ENCODE measurements around the gene PTH2R. TPM values are rescaled to one million over a fixed set of nuclear protein-coding genes. Genes with fewer than 3 reads are reported as not detected.

Gene PTH2R
- total and polyA plus RNA-seq, 9 of the 15 experiments (the other 6 are each of a cell fraction or from before 2014, with no cell fraction given): 2.7 to 8.8 (median 4.2) TPM

DNA sequence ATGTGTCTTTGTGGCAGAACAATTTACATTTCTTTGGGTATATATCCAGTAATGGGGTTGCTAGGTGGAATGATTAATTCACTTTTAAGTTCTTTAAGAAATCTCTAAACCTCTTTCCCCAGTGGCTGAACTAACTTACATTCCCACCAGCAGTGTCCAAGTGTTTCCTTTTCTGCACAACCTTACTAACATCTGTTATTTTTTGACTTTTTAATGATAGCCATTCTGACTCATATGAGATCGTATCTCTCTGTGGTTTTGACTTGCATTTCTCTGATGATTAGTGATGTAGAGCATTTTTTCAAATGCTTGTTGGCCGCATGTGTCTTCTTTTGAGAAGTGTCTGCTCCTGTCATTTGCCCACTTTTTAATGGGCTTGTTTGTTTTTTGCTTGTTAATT is 43.1 kb upstream of the PTH2R start (continued):
- TF ChIP-seq JUND (IDR thresholded peaks at IDR 0.05; ENCODE audit: borderline replicate concordance, low read depth, low read length) (peak; percentile 65), JUND (tag; IDR thresholded peaks at IDR 0.05; ENCODE audit: borderline replicate concordance, low read depth, low read length) (peak; percentile 72; the same call in 2 of the 3 replicates), SMARCC2 (IDR thresholded peaks at IDR 0.05; ENCODE audit: low read depth) (peak; percentile 37; the same call in 1 of the 2 replicates), DPF2 (IDR thresholded peaks at IDR 0.05) (peak; percentile 66), ZNF79 (CRISPR knock-in tag; IDR thresholded peaks at IDR 0.05; ENCODE audit: low read depth) (no peak), ZNF197 (CRISPR knock-in tag; IDR thresholded peaks at IDR 0.05; ENCODE audit: low read depth) (no peak), DIDO1 (tag; IDR thresholded peaks at IDR 0.05; ENCODE audit: low read depth) (no peak), RBM34 (IDR thresholded peaks at IDR 0.05; ENCODE audit: borderline replicate concordance, insufficient read depth, low read length) (no peak), RBM25 (IDR thresholded peaks at IDR 0.05; ENCODE audit: low read depth, low read length, severe bottlenecking) (no peak), ZFX (CRISPR knock-in tag; IDR thresholded peaks at IDR 0.05) (no peak), NFYB (IDR thresholded peaks at IDR 0.05; ENCODE audit: extremely low read depth, insufficient read length) (no peak), NELFE (IDR thresholded peaks at IDR 0.05; ENCODE audit: insufficient read depth, insufficient read length) (no peak), HDAC6 (IDR thresholded peaks at IDR 0.05; ENCODE audit: low read depth, low read length) (no peak), HDAC1 (IDR thresholded peaks at IDR 0.05) (no peak), PRMT5 (CRISPR knock-in tag; IDR thresholded peaks at IDR 0.05) (no peak), MEIS2 (IDR thresholded peaks at IDR 0.05; ENCODE audit: partially characterized antibody) (peak; percentile 62), SMARCA4 (IDR thresholded peaks at IDR 0.05) (peak; percentile 64; the same call in 1 of the 2 replicates), FOXM1 (IDR thresholded peaks at IDR 0.05; ENCODE audit: low read depth) (peak; percentile 64; the same call in 1 of the 2 replicates), FOXM1 (CRISPR knock-in tag; IDR thresholded peaks at IDR 0.05; ENCODE audit: low read depth) (no peak)
- TF ChIP-seq, protein P1, sequence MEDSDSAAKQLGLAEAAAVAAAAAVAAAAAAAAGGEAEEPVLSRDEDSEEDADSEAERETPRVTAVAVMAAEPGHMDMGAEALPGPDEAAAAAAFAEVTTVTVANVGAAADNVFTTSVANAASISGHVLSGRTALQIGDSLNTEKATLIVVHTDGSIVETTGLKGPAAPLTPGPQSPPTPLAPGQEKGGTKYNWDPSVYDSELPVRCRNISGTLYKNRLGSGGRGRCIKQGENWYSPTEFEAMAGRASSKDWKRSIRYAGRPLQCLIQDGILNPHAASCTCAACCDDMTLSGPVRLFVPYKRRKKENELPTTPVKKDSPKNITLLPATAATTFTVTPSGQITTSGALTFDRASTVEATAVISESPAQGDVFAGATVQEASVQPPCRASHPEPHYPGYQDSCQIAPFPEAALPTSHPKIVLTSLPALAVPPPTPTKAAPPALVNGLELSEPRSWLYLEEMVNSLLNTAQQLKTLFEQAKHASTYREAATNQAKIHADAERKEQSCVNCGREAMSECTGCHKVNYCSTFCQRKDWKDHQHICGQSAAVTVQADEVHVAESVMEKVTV (CRISPR knock-in tag; IDR thresholded peaks at IDR 0.05): no peak
